Mucosa of descending colon (tissue), 3 donors: Measurements from ENCODE around the gene KCP. TPM values are rescaled to one million over a fixed set of nuclear protein-coding genes. Genes with fewer than 3 reads are reported as not detected.

ENCODE experiments used
- ATAC-seq: fragments of 200-7000 bp; cut with Tn5 transposase; one replicate; pipeline ENCODE4 v1.9.1; 2020; ENCODE audit warnings: mild to moderate bottlenecking, moderate library complexity
- DNase-seq, 3 donors: peaks; one replicate each; pipeline ENCODE4 v3.0.0-alpha.2; 2020
- H3K36me3 ChIP-seq: fragments of 200-600 bp; one replicate; pipeline ENCODE4 v1.8.0; 2021; ENCODE audit warnings: low read depth, mild to moderate bottlenecking
- H3K4me1 ChIP-seq: fragments of 200-600 bp; one replicate; pipeline ENCODE4 v1.8.0; 2021; ENCODE audit warnings: low read depth, mild to moderate bottlenecking
- H3K4me3 ChIP-seq: fragments of 200-600 bp; one replicate; pipeline ENCODE4 v1.8.0; 2021; ENCODE audit warnings: mild to moderate bottlenecking
- H3K9me3 ChIP-seq: fragments of 200-600 bp; one replicate; pipeline ENCODE4 v1.8.0; 2021; ENCODE audit warnings: mild to moderate bottlenecking
- CTCF ChIP-seq: fragments of 200-600 bp; IDR thresholded peaks from one replicate; pipeline ENCODE4 v1.8.0; 2022; ENCODE audit warnings: antibody characterized with exemption, mild to moderate bottlenecking
- intact Hi-C, 2 donors: fragments of 100-400 bp; cut with DNase I in 1 of 2; cut with micrococcal nuclease in 1 of 2; formaldehyde crosslinking; loops; one replicate each; pipeline versions ENCODE4 v1.11.0 to v1.11.1; 2022; cut with DNase I, micrococcal nuclease
- total RNA-seq, 3 donors: library from RNA; stranded (reverse); fragmentation: NEBNext Ultra II Directional in 2 of 3; extraction: Animal tissue kit (Norgen Biotek cat#: 25700) in 2 of 3; gene quantifications; one replicate each; pipeline versions ENCODE4 v1.2.1 to v1.2.4, GENCODE V29; 2021 to 2023
- donor health status: DM: no; HTN: no; CAD: no; lungs with moderate emphysema.
- donor health status: DM: no; HTN: no; CAD: no.
- donor health status: DM: no; HTN: yes; CAD: no.

Gene KCP
- total RNA-seq, 3 donors from 2014 or later = 0.47 to 1.7 (median 1.4) TPM

GRCh38 chr7:128843938-128844621 is 66.4 kb downstream of the KCP start:
- H3K9me3 ChIP-seq = no peaks in the 10 kb centered on the region
- TF ChIP-seq CTCF = no peak
- no peak for ATAC-seq
- intact Hi-C loops = no loop called here
- H3K36me3 ChIP-seq = no peaks in the 10 kb centered on the region
- peak in 1 of 3 donors; percentile 38 for DNase-seq
- no peaks in the 10 kb centered on the region for H3K4me1 ChIP-seq
- H3K4me3 ChIP-seq = no peak overlapping the region

GRCh38 chr7:128842674-128843641 is 67.6 kb downstream of the KCP start:
- intact Hi-C loops = no loop called here
- no peak for ATAC-seq
- H3K4me1 ChIP-seq = no peaks in the 10 kb centered on the region
- H3K4me3 ChIP-seq = no peak overlapping the region
- H3K36me3 ChIP-seq = no peaks in the 10 kb centered on the region
- TF ChIP-seq CTCF = no peak
- H3K9me3 ChIP-seq = no peaks in the 10 kb centered on the region
- peak in 1 of 3 donors; percentile 39 for DNase-seq

- DNase-seq = peak; percentile 60 to 66 (median 62)
- H3K4me1 ChIP-seq = no peaks in the 10 kb centered on the region
- ATAC-seq = peak; percentile 66
- H3K4me3 ChIP-seq = no peak overlapping the region
- intact Hi-C loops = no loop called here
- no peaks in the 10 kb centered on the region for H3K36me3 ChIP-seq
- peak; percentile 80 for TF ChIP-seq CTCF
- no peaks in the 10 kb centered on the region for H3K9me3 ChIP-seq
These were observed 68.4 kb downstream of the KCP start for GRCh38 chr7:128841921-128842673.

GRCh38 chr7:128841171-128841690 is 69.3 kb downstream of the KCP start:
- TF ChIP-seq CTCF = no peak
- Histone ChIP-seq H3K36me3 (no peaks in the 10 kb centered on the region), H3K4me1 (no peaks in the 10 kb centered on the region), H3K4me3 (no peak overlapping the region), H3K9me3 (no peaks in the 10 kb centered on the region)
- DNase-seq (peak; percentile 63 to 79 (median 73)), ATAC-seq (peak; percentile 85)
- intact Hi-C loops = no loop called here
